ENCODE data around the gene SPATA4. TPM values are rescaled to one million over a fixed set of nuclear protein-coding genes. Genes with fewer than 3 reads are reported as not detected.
A peak's percentile ranks its signal among the peaks of the same experiment; 100 is the strongest.

SPATA4 gene
- polyA plus RNA-seq, 3 donors, result not detected

GRCh38 chr4:176193938-176194337 lies 1.4 kb downstream of the SPATA4 start:
- H4K20me1 ChIP-seq (ENCODE audit: insufficient read depth, low read length), result no peaks in the 10 kb centered on the region
- peaks cover 10 to 12% of the 10 kb centered on the region in 2 donors for H3K4me1 ChIP-seq (ENCODE audit: control insufficient read depth in 1 of 2, insufficient read depth in 2 of 2, low read length in 2 of 2)
- H3K9me3 ChIP-seq (replicated peaks in 1 of 2; ENCODE audit: control insufficient read depth in 1 of 2, insufficient read depth in 1 of 2, low read length in 2 of 2), result no peaks in the 10 kb centered on the region
- no CpG with 5 or more reads among the region's 3 CpGs for WGBS (ENCODE audit: insufficient coverage)
- TF ChIP-seq CTCF (IDR thresholded peaks at IDR 0.05), result no peak
- H3K27me3 Mint-ChIP-seq (ENCODE audit: low read depth in 3 of 3), result peaks cover 0 to 9% (median 4%) of the 10 kb centered on the region in 3 donors
- peak overlapping the region in 1 of 2 donors; percentile 54 for H3K4me3 Mint-ChIP-seq
- H3K9ac ChIP-seq (ENCODE audit: insufficient read depth, low read length, poor library complexity, severe bottlenecking), result no peak overlapping the region
- intact Hi-C loops (cut with micrococcal nuclease), result loop anchor here in 1 of 2 donors (2.0 kb wide), 1 partner anchor 125 kb away; the partner anchor contains the start of gene SPCS3
- no peak overlapping the region for H3K4me2 ChIP-seq (replicated peaks; ENCODE audit: extremely low read depth, low read length, poor library complexity, severe bottlenecking)
- H3K4me1 Mint-ChIP-seq, result peaks cover 18% of the 10 kb centered on the region
- no peak overlapping the region for H3K27ac Mint-ChIP-seq
- no peaks in the 10 kb centered on the region for H3K36me3 ChIP-seq (replicated peaks in 1 of 2; ENCODE audit: control insufficient read depth in 1 of 2, insufficient read depth in 2 of 2, low read length in 2 of 2)
- H3K79me2 ChIP-seq (ENCODE audit: insufficient read depth, low read length), result no peaks in the 10 kb centered on the region
- no peak overlapping the region for H3K4me3 ChIP-seq (replicated peaks in 1 of 3; ENCODE audit: low read depth in 2 of 3, low read length in 3 of 3)
- no peaks in the 10 kb centered on the region for H3K36me3 Mint-ChIP-seq
- peak overlapping the region; percentile 20 for H2AFZ ChIP-seq (ENCODE audit: insufficient read depth, low read depth, low read length, poor library complexity, severe bottlenecking)
- peaks cover 3 to 6% of the 10 kb centered on the region in 2 donors for H3K27me3 ChIP-seq (ENCODE audit: control insufficient read depth in 2 of 2, insufficient read depth in 2 of 2, low read length in 2 of 2)
- no peak overlapping the region for H3K27ac ChIP-seq (ENCODE audit: low read depth in 1 of 2, low read length in 2 of 2)
- H3K9me3 Mint-ChIP-seq, result no peaks in the 10 kb centered on the region
- no peak for DNase-seq

GRCh38 chr4:176193126-176193525 lies 2.3 kb downstream of the SPATA4 start:
- Histone ChIP-seq H3K4me3 (replicated peaks in 1 of 3; ENCODE audit: low read depth in 2 of 3, low read length in 3 of 3) (no peak overlapping the region), H3K9me3 (replicated peaks in 1 of 2; ENCODE audit: control insufficient read depth in 1 of 2, insufficient read depth in 1 of 2, low read length in 2 of 2) (no peaks in the 10 kb centered on the region), H3K27me3 (ENCODE audit: control insufficient read depth in 2 of 2, insufficient read depth in 2 of 2, low read length in 2 of 2) (peaks cover 3 to 6% of the 10 kb centered on the region in 2 donors), H3K36me3 (replicated peaks in 1 of 2; ENCODE audit: control insufficient read depth in 1 of 2, insufficient read depth in 2 of 2, low read length in 2 of 2) (no peaks in the 10 kb centered on the region), H3K79me2 (ENCODE audit: insufficient read depth, low read length) (no peaks in the 10 kb centered on the region), H3K9ac (ENCODE audit: insufficient read depth, low read length, poor library complexity, severe bottlenecking) (no peak overlapping the region), H4K20me1 (ENCODE audit: insufficient read depth, low read length) (no peaks in the 10 kb centered on the region), H2AFZ (ENCODE audit: insufficient read depth, low read depth, low read length, poor library complexity, severe bottlenecking) (no peak overlapping the region), H3K4me2 (replicated peaks; ENCODE audit: extremely low read depth, low read length, poor library complexity, severe bottlenecking) (no peak overlapping the region), H3K4me1 (ENCODE audit: control insufficient read depth in 1 of 2, insufficient read depth in 2 of 2, low read length in 2 of 2) (peaks cover 18 to 19% of the 10 kb centered on the region in 2 donors), H3K27ac (ENCODE audit: low read depth in 1 of 2, low read length in 2 of 2) (no peak overlapping the region)
- no peak for DNase-seq
- Mint-ChIP-seq H3K4me1 (peaks cover 23% of the 10 kb centered on the region), H3K36me3 (no peaks in the 10 kb centered on the region), H3K27me3 (ENCODE audit: low read depth in 3 of 3) (peaks cover 0 to 4% (median 3%) of the 10 kb centered on the region in 3 donors), H3K27ac (no peak overlapping the region), H3K9me3 (no peaks in the 10 kb centered on the region), H3K4me3 (no peak overlapping the region)
- no peak for TF ChIP-seq CTCF (IDR thresholded peaks at IDR 0.05)
- intact Hi-C loops (cut with micrococcal nuclease), result no loop called here
- WGBS (ENCODE audit: insufficient coverage), result 0% methylated on average over 1 of the region's 4 CpGs
